HEK293 (cell line): ENCODE measurements around the gene FKBP10.
A peak's percentile ranks its signal among the peaks of the same experiment; 100 is the strongest.

Experiments
- CTCF ChIA-PET: fragments of 350-600 bp; formaldehyde crosslinking; extraction: SDS; loops from one replicate; lab custom pipeline; 2021; ENCODE audit warnings: antibody characterized with exemption; lab: Yijun Ruan, JAX
- POLR2A ChIA-PET: fragments of 300-600 bp; formaldehyde crosslinking; extraction: SDS; loops from one replicate; lab custom pipeline; 2020; ENCODE audit warnings: antibody characterized with exemption, inconsistent platforms; lab: Yijun Ruan, JAX
- H3K27ac ChIP-seq: fragments of 200-500 bp; sonication (Bioruptor generic); 2 replicates; pipeline ENCODE4 v1.5.1; 2014; ENCODE audit warnings: low read depth, low read length, control low read depth, inconsistent platforms; ENCODE audit errors: extremely low read depth
- H3K36me3 ChIP-seq, 2 experiments: fragments of 200-500 bp in 1 of 2; sonication (Bioruptor generic) in 1 of 2; 1 replicate in 1 of 2; 2 replicates in 1 of 2; pipeline ENCODE4 v1.5.1; 2014 to 2017; ENCODE audit warnings: inconsistent platforms in 2 of 2, low read length in 2 of 2; ENCODE audit not compliant: control insufficient read depth in 2 of 2, insufficient read depth in 1 of 2
- H3K4me1 ChIP-seq: fragments of 200-500 bp; sonication (Bioruptor generic); 2 replicates; pipeline ENCODE4 v1.5.1; 2014; ENCODE audit warnings: mild to moderate bottlenecking, low read length, inconsistent platforms; ENCODE audit not compliant: control insufficient read depth, insufficient read depth
- H3K4me3 ChIP-seq: 2 replicates; pipeline ENCODE4 v1.5.1; 2011; ENCODE audit warnings: low read depth, mild to moderate bottlenecking, control low read depth, low read length, moderate library complexity
- H3K9me3 ChIP-seq: fragments of 200-500 bp; sonication (Bioruptor generic); 2 replicates; pipeline ENCODE4 v1.5.1; 2014; ENCODE audit warnings: low read depth, low read length, inconsistent platforms; ENCODE audit not compliant: control insufficient read depth, insufficient read depth
- BCL11B ChIP-seq: fragments of 450-650 bp; formaldehyde crosslinking; IDR thresholded peaks from 2 replicates; pipeline ENCODE4 v1.5.1; 2016; ENCODE audit warnings: low read depth, missing biosample characterization, missing genetic modification characterization
- HOXA7 ChIP-seq: sonication (generic); formaldehyde crosslinking; IDR thresholded peaks from 2 replicates; pipeline ENCODE4 v1.8.1; 2022; ENCODE audit warnings: missing genetic modification reagents, borderline replicate concordance
- IKZF3 ChIP-seq: fragments of 450-650 bp; IDR thresholded peaks from 2 replicates; pipeline ENCODE4 v1.5.0; 2018; ENCODE audit warnings: missing biosample characterization, mild to moderate bottlenecking, missing genetic modification characterization, moderate library complexity
- OVOL3 ChIP-seq: fragments of 450-650 bp; formaldehyde crosslinking; IDR thresholded peaks from 2 replicates; pipeline ENCODE4 v1.5.1; 2016; ENCODE audit warnings: missing biosample characterization, missing genetic modification characterization
- RBAK ChIP-seq: fragments of 450-650 bp; formaldehyde crosslinking; IDR thresholded peaks from 2 replicates; pipeline ENCODE4 v1.5.1; 2016; ENCODE audit warnings: missing biosample characterization, missing genetic modification characterization
- REPIN1 ChIP-seq: fragments of 450-650 bp; formaldehyde crosslinking; IDR thresholded peaks from 2 replicates; pipeline ENCODE4 v1.5.1; 2017; ENCODE audit warnings: missing biosample characterization, missing genetic modification characterization, low read depth
- ZBTB48 ChIP-seq: fragments of 450-650 bp; formaldehyde crosslinking; IDR thresholded peaks from 2 replicates; pipeline ENCODE4 v1.5.1; 2016; ENCODE audit warnings: missing biosample characterization, missing genetic modification characterization
- ZNF239 ChIP-seq: fragments of 450-650 bp; formaldehyde crosslinking; IDR thresholded peaks from 2 replicates; pipeline ENCODE4 v1.5.1; 2016; ENCODE audit warnings: missing biosample characterization, missing genetic modification characterization
- ZNF394 ChIP-seq: fragments of 450-650 bp; formaldehyde crosslinking; IDR thresholded peaks from 2 replicates; pipeline ENCODE4 v1.5.1; 2016; ENCODE audit warnings: missing biosample characterization, missing genetic modification characterization, mild to moderate bottlenecking, moderate library complexity, borderline replicate concordance
- ZNF404 ChIP-seq: fragments of 450-650 bp; formaldehyde crosslinking; IDR thresholded peaks from 2 replicates; pipeline ENCODE4 v1.5.1; 2017; ENCODE audit warnings: missing biosample characterization, missing genetic modification characterization
- ZNF423 ChIP-seq: fragments of 450-650 bp; formaldehyde crosslinking; IDR thresholded peaks from 2 replicates; pipeline ENCODE4 v1.5.1; 2016; ENCODE audit warnings: missing biosample characterization, missing genetic modification characterization
- ZNF473 ChIP-seq: fragments of 450-650 bp; formaldehyde crosslinking; IDR thresholded peaks from 2 replicates; pipeline ENCODE4 v1.5.1; 2017; ENCODE audit warnings: missing biosample characterization, missing genetic modification characterization
- ZNF560 ChIP-seq: fragments of 450-650 bp; formaldehyde crosslinking; IDR thresholded peaks from 2 replicates; pipeline ENCODE4 v1.5.1; 2017; ENCODE audit warnings: missing biosample characterization, missing genetic modification characterization, borderline replicate concordance
- ZNF561 ChIP-seq: fragments of 450-650 bp; IDR thresholded peaks from 2 replicates; pipeline ENCODE4 v1.5.1; 2018; ENCODE audit warnings: missing biosample characterization, missing genetic modification characterization, borderline replicate concordance
- ZNF76 ChIP-seq: fragments of 450-650 bp; formaldehyde crosslinking; IDR thresholded peaks from 2 replicates; pipeline ENCODE4; 2016; ENCODE audit warnings: low read depth, missing biosample characterization, missing genetic modification characterization, borderline replicate concordance
- ZNF785 ChIP-seq: fragments of 450-650 bp; formaldehyde crosslinking; IDR thresholded peaks from 2 replicates; pipeline ENCODE4 v1.5.1; 2016; ENCODE audit warnings: missing biosample characterization, missing genetic modification characterization
- TF ChIP-seq, protein P1 (sequence below): fragments of 450-650 bp; formaldehyde crosslinking; IDR thresholded peaks from 2 replicates; pipeline ENCODE4 v1.5.1; 2016; ENCODE audit warnings: missing biosample characterization, missing genetic modification characterization
- TF ChIP-seq, protein P2 (sequence below): fragments of 450-650 bp; formaldehyde crosslinking; IDR thresholded peaks from 2 replicates; pipeline ENCODE4 v1.5.1; 2017; ENCODE audit warnings: missing biosample characterization, missing genetic modification characterization
- TF ChIP-seq, protein P3 (sequence below): fragments of 450-650 bp; formaldehyde crosslinking; IDR thresholded peaks from 2 replicates; pipeline ENCODE4 v1.5.1; 2016; ENCODE audit warnings: missing biosample characterization, missing genetic modification characterization
- TF ChIP-seq, protein P4 (sequence below): fragments of 450-650 bp; formaldehyde crosslinking; IDR thresholded peaks from 2 replicates; pipeline ENCODE4 v1.5.1; 2016; ENCODE audit warnings: missing biosample characterization, missing genetic modification characterization, borderline replicate concordance
- TF ChIP-seq, protein P5 (sequence below): fragments of 450-650 bp; formaldehyde crosslinking; IDR thresholded peaks from 2 replicates; pipeline ENCODE4 v1.5.1; 2017; ENCODE audit warnings: missing biosample characterization, missing genetic modification characterization
- TF ChIP-seq, protein P6 (sequence below): IDR thresholded peaks from 2 replicates; pipeline ENCODE4 v1.6.1; 2011; ENCODE audit warnings: mild to moderate bottlenecking, low read depth, low read length, borderline replicate concordance
- TF ChIP-seq, protein P7 (sequence below): fragments of 450-650 bp; formaldehyde crosslinking; IDR thresholded peaks from 2 replicates; pipeline ENCODE4 v1.5.1; 2016; ENCODE audit warnings: missing biosample characterization, missing genetic modification characterization

FKBP10 gene

DNA sequence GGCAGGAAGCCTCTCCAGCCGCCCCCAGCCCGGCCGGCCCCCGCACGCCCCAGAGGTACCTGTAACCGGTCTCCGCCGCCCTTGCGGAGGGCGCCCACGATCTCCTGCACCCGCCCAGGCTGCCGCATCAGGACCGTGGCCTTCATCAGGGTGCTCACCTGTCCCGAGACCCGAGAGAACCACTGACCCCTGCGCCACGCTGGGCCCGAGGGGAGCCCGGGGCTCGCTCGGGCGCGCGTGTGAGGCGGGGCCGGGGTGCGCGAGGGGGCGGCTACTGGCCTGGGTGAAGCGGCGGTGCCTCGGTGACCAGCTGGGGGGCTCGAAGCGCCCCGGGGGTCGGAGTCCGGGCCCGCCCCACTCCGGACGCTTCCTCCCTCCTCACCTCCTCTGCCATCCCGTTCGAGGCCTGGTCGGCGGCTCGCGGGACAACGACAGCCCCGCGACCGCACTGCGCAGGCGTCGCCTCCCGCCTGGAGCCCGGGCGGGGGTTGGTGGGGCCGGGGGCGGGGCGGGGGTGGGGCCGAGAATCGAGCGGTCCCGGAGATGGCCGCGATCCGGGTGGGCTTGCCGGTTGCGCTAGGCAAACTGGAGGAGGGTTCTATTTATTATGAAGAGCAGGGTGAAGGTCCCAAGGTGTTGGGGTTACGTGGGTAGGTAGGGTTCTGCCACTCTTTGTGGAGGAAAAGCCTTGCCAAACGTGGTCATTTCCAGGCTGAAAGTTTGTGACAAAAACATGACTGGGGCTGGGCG is 23.2 kb downstream of the FKBP10 start, which contains the start of gene NT5C3B (continued):
- TF ChIP-seq, protein P1, sequence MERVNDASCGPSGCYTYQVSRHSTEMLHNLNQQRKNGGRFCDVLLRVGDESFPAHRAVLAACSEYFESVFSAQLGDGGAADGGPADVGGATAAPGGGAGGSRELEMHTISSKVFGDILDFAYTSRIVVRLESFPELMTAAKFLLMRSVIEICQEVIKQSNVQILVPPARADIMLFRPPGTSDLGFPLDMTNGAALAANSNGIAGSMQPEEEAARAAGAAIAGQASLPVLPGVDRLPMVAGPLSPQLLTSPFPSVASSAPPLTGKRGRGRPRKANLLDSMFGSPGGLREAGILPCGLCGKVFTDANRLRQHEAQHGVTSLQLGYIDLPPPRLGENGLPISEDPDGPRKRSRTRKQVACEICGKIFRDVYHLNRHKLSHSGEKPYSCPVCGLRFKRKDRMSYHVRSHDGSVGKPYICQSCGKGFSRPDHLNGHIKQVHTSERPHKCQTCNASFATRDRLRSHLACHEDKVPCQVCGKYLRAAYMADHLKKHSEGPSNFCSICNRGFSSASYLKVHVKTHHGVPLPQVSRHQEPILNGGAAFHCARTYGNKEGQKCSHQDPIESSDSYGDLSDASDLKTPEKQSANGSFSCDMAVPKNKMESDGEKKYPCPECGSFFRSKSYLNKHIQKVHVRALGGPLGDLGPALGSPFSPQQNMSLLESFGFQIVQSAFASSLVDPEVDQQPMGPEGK, result peak; percentile 55
- no peak for TF ChIP-seq ZNF473 (tag by site-specific recombination)
- TF ChIP-seq REPIN1 (tag by site-specific recombination), result no peak
- no peak for TF ChIP-seq ZNF423 (tag by site-specific recombination)
- peak; percentile 7; the same call in 1 of the 2 replicates for TF ChIP-seq IKZF3
- TF ChIP-seq, protein P2, sequence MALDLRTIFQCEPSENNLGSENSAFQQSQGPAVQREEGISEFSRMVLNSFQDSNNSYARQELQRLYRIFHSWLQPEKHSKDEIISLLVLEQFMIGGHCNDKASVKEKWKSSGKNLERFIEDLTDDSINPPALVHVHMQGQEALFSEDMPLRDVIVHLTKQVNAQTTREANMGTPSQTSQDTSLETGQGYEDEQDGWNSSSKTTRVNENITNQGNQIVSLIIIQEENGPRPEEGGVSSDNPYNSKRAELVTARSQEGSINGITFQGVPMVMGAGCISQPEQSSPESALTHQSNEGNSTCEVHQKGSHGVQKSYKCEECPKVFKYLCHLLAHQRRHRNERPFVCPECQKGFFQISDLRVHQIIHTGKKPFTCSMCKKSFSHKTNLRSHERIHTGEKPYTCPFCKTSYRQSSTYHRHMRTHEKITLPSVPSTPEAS (tag by site-specific recombination), result no peak
- TF ChIP-seq ZNF561 (tag by site-specific recombination), result no peak
- TF ChIP-seq ZNF785, result no peak
- no peak for TF ChIP-seq ZNF404
- TF ChIP-seq ZBTB48, result 0 out of 2 replicates have a peak, but pooled peaks have one; percentile 11
- TF ChIP-seq, protein P3, sequence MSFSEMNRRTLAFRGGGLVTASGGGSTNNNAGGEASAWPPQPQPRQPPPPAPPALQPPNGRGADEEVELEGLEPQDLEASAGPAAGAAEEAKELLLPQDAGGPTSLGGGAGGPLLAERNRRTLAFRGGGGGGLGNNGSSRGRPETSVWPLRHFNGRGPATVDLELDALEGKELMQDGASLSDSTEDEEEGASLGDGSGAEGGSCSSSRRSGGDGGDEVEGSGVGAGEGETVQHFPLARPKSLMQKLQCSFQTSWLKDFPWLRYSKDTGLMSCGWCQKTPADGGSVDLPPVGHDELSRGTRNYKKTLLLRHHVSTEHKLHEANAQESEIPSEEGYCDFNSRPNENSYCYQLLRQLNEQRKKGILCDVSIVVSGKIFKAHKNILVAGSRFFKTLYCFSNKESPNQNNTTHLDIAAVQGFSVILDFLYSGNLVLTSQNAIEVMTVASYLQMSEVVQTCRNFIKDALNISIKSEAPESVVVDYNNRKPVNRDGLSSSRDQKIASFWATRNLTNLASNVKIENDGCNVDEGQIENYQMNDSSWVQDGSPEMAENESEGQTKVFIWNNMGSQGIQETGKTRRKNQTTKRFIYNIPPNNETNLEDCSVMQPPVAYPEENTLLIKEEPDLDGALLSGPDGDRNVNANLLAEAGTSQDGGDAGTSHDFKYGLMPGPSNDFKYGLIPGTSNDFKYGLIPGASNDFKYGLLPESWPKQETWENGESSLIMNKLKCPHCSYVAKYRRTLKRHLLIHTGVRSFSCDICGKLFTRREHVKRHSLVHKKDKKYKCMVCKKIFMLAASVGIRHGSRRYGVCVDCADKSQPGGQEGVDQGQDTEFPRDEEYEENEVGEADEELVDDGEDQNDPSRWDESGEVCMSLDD (tag by site-specific recombination), result peak; percentile 58
- no peak for TF ChIP-seq ZNF76 (tag by site-specific recombination)
- no peak for TF ChIP-seq RBAK (tag by site-specific recombination)
- no peak for TF ChIP-seq ZNF239 (tag by site-specific recombination)
- TF ChIP-seq, protein P4, sequence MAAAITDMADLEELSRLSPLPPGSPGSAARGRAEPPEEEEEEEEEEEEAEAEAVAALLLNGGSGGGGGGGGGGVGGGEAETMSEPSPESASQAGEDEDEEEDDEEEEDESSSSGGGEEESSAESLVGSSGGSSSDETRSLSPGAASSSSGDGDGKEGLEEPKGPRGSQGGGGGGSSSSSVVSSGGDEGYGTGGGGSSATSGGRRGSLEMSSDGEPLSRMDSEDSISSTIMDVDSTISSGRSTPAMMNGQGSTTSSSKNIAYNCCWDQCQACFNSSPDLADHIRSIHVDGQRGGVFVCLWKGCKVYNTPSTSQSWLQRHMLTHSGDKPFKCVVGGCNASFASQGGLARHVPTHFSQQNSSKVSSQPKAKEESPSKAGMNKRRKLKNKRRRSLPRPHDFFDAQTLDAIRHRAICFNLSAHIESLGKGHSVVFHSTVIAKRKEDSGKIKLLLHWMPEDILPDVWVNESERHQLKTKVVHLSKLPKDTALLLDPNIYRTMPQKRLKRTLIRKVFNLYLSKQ (tag by site-specific recombination), result no peak
- no peak for TF ChIP-seq ZNF560 (tag by site-specific recombination)
- no peak for TF ChIP-seq HOXA7
- TF ChIP-seq BCL11B (tag by site-specific recombination), result no peak

DNA sequence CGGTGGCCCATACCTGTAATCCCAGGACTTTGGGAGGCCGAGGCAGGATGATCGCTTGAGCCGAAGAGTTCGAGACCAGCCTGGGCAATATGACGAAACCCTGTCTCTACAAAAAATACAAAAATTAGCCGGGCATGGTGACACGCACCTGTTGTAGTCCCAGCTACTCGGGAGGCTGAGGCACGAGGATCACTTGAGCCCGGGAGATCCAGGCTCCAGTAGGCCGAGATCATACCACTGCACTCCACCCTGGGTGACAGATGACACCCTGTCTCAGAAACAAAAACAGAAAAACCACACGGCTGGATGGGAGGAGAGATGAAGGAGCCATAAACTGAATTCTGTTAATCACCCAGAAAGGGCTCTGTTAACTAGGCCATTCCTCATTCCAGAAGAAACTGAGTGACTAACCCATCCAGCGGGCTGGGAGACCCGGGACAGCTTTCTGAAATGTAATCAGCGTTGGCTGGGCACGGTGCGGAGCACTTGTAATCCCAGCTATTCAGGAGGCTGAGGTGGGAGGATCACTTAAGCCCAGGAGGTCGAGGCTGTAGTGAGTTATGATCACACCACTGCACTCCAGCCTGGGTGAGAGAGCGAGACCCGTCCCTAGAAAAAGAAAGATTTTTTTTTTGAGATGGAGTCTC is 23.9 kb downstream of the FKBP10 start:
- ChIA-PET CTCF (interaction anchor here (0.9 to 1.4 kb wide), 2 partner anchors 50 to 51 kb away, joined by 3 to 4 read pairs; partner anchors contain the start of gene JUP), POLR2A (interaction anchor here (0.6 to 2.8 kb wide), 3 partner anchors 24 to 143 kb away, joined by 5 to 25 read pairs (median 6); partner anchors contain the start of genes FKBP10, KLHL11 and P3H4)
- Histone ChIP-seq H3K9me3 (no peaks in the 10 kb centered on the region), H3K27ac (no peak overlapping the region), H3K36me3 (peaks cover 29 to 30% of the 10 kb centered on the region in 2 experiments), H3K4me3 (peak overlapping the region; percentile 95), H3K4me1 (peaks cover 4% of the 10 kb centered on the region)
- TF ChIP-seq, protein P5, sequence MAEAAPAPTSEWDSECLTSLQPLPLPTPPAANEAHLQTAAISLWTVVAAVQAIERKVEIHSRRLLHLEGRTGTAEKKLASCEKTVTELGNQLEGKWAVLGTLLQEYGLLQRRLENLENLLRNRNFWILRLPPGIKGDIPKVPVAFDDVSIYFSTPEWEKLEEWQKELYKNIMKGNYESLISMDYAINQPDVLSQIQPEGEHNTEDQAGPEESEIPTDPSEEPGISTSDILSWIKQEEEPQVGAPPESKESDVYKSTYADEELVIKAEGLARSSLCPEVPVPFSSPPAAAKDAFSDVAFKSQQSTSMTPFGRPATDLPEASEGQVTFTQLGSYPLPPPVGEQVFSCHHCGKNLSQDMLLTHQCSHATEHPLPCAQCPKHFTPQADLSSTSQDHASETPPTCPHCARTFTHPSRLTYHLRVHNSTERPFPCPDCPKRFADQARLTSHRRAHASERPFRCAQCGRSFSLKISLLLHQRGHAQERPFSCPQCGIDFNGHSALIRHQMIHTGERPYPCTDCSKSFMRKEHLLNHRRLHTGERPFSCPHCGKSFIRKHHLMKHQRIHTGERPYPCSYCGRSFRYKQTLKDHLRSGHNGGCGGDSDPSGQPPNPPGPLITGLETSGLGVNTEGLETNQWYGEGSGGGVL, result no peak
- TF ChIP-seq, protein P6, sequence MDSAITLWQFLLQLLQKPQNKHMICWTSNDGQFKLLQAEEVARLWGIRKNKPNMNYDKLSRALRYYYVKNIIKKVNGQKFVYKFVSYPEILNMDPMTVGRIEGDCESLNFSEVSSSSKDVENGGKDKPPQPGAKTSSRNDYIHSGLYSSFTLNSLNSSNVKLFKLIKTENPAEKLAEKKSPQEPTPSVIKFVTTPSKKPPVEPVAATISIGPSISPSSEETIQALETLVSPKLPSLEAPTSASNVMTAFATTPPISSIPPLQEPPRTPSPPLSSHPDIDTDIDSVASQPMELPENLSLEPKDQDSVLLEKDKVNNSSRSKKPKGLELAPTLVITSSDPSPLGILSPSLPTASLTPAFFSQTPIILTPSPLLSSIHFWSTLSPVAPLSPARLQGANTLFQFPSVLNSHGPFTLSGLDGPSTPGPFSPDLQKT, result no peak
- TF ChIP-seq, protein P7, sequence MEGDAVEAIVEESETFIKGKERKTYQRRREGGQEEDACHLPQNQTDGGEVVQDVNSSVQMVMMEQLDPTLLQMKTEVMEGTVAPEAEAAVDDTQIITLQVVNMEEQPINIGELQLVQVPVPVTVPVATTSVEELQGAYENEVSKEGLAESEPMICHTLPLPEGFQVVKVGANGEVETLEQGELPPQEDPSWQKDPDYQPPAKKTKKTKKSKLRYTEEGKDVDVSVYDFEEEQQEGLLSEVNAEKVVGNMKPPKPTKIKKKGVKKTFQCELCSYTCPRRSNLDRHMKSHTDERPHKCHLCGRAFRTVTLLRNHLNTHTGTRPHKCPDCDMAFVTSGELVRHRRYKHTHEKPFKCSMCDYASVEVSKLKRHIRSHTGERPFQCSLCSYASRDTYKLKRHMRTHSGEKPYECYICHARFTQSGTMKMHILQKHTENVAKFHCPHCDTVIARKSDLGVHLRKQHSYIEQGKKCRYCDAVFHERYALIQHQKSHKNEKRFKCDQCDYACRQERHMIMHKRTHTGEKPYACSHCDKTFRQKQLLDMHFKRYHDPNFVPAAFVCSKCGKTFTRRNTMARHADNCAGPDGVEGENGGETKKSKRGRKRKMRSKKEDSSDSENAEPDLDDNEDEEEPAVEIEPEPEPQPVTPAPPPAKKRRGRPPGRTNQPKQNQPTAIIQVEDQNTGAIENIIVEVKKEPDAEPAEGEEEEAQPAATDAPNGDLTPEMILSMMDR (tag by site-specific recombination), result no peak
- TF ChIP-seq OVOL3 (tag by site-specific recombination) (no peak), ZNF394 (no peak)
